Karpas-422 (cell line): ENCODE results near the gene RAET1E. TPM values are rescaled to one million over a fixed set of nuclear protein-coding genes. Genes with fewer than 3 reads are reported as not detected.
"Not testable (repeated sequence)": the region's sequence is repeated elsewhere in the genome, so short reads cannot be mapped to it uniquely, and the experiment has no call there.

Source experiments
- DNase-seq: peaks from one replicate; pipeline ENCODE4 v3.0.0-alpha.2; 2015
- H2AFZ ChIP-seq: fragments of 200-600 bp; sonication (generic); 2 replicates; pipeline ENCODE4 v1.6.1; 2014; ENCODE audit warnings: antibody characterized with exemption, low read length, mixed read lengths
- H3K27ac ChIP-seq: fragments of 200-600 bp; sonication (generic); 2 replicates; pipeline ENCODE4 v1.5.1; 2014; ENCODE audit warnings: mild to moderate bottlenecking, low read length, moderate library complexity
- H3K27me3 ChIP-seq: fragments of 200-600 bp; sonication (generic); 2 replicates; pipeline ENCODE4 v1.6.1; 2014; ENCODE audit warnings: low read length, mixed read lengths
- H3K36me3 ChIP-seq: fragments of 200-600 bp; sonication (generic); 2 replicates; pipeline ENCODE4 v1.6.1; 2014; ENCODE audit warnings: low read length, mixed read lengths; ENCODE audit not compliant: insufficient read depth
- H3K4me1 ChIP-seq: fragments of 200-600 bp; sonication (generic); 2 replicates; pipeline ENCODE4 v1.6.1; 2014; ENCODE audit warnings: mild to moderate bottlenecking, low read length, mixed read lengths
- H3K4me2 ChIP-seq: fragments of 200-600 bp; sonication (generic); 2 replicates; pipeline ENCODE4 v1.6.1; 2014; ENCODE audit warnings: low read length, low read depth, mild to moderate bottlenecking; ENCODE audit not compliant: poor library complexity, severe bottlenecking
- H3K4me3 ChIP-seq: fragments of 200-600 bp; sonication (generic); 2 replicates; pipeline ENCODE4 v1.5.1; 2014; ENCODE audit warnings: mild to moderate bottlenecking, antibody characterized with exemption, low read length, mixed read lengths
- H3K79me2 ChIP-seq: fragments of 200-600 bp; sonication (generic); 2 replicates; pipeline ENCODE4 v1.6.1; 2014; ENCODE audit warnings: mild to moderate bottlenecking, low read length, mixed read lengths
- H3K9ac ChIP-seq: fragments of 200-600 bp; sonication (generic); 2 replicates; pipeline ENCODE4 v1.6.0; 2014; ENCODE audit warnings: low read length
- H3K9me2 ChIP-seq: fragments of 200-600 bp; sonication (generic), shearing (Covaris generic); replicated peaks from 2 replicates; pipeline ENCODE4 v1.6.0; 2014; ENCODE audit warnings: mild to moderate bottlenecking, low read length, moderate library complexity; ENCODE audit not compliant: insufficient read depth
- H3K9me3 ChIP-seq: fragments of 300-700, 200-600 bp; sonication (generic); 2 replicates; pipeline ENCODE4 v1.6.1; 2014; ENCODE audit warnings: low read length, mixed read lengths
- H4K20me1 ChIP-seq: fragments of 200-600 bp; sonication (generic); 2 replicates; pipeline ENCODE4 v1.6.1; 2014; ENCODE audit warnings: mild to moderate bottlenecking, antibody characterized with exemption, low read length, low read depth; ENCODE audit not compliant: insufficient read depth
- total RNA-seq: library from RNA; depleted of rRNA; stranded (reverse); fragments of >200 nt; shearing (Covaris generic); gene quantifications from 2 replicates; pipeline ENCODE4 v1.2.3, GENCODE V29; 2014; ENCODE audit warnings: low replicate concordance; rRNA removed

The RAET1E gene
- not detected in 2 replicates for total RNA-seq

- Histone ChIP-seq H3K36me3 (no peaks in the 10 kb centered on the region), H3K4me3 (no peak within 1 kb of the TSS), H3K27me3 (no peaks in the 10 kb centered on the region), H3K27ac (no peak within 1 kb of the TSS), H3K9me3 (no peaks in the 10 kb centered on the region), H3K4me2 (no peak within 1 kb of the TSS), H3K9ac (no peak within 1 kb of the TSS), H3K9me2 (no peaks in the 10 kb centered on the region), H3K4me1 (peaks cover 5% of the 10 kb centered on the region), H4K20me1 (no peaks in the 10 kb centered on the region), H2AFZ (no peak within 1 kb of the TSS), H3K79me2 (no peaks in the 10 kb centered on the region)
- peak; percentile 56 for DNase-seq
Observed at GRCh38 chr6:149897855-149898744, at the start of gene RAET1E. RAET1E (minus strand) TSS chr6:149898113; CDS start chr6:149890901, 7,212 bp downstream.

- not testable (repeated sequence) for H4K20me1 ChIP-seq, H3K9me3 ChIP-seq, H3K27ac ChIP-seq, DNase-seq, H3K36me3 ChIP-seq, H2AFZ ChIP-seq, H3K9ac ChIP-seq, H3K4me2 ChIP-seq, H3K9me2 ChIP-seq, H3K79me2 ChIP-seq, H3K27me3 ChIP-seq, H3K4me3 ChIP-seq, H3K4me1 ChIP-seq
Observed at GRCh38 chr6:149947533-149947932, 49.6 kb upstream of the RAET1E start.

- DNase-seq, H3K4me2 ChIP-seq, H4K20me1 ChIP-seq, H3K9me3 ChIP-seq, H3K36me3 ChIP-seq, H3K4me3 ChIP-seq, H3K9ac ChIP-seq, H3K79me2 ChIP-seq, H3K9me2 ChIP-seq, H3K4me1 ChIP-seq, H3K27me3 ChIP-seq, H2AFZ ChIP-seq, H3K27ac ChIP-seq: not testable (repeated sequence)
Observed at GRCh38 chr6:149946631-149947030, 48.7 kb upstream of the RAET1E start.

GRCh38 chr6:149945276-149945675 lies 47.4 kb upstream of the RAET1E start:
- not testable (repeated sequence) for H4K20me1 ChIP-seq, H3K4me3 ChIP-seq, H3K79me2 ChIP-seq, H3K9me3 ChIP-seq, H3K9me2 ChIP-seq, H3K4me1 ChIP-seq, H3K36me3 ChIP-seq, H3K27me3 ChIP-seq, H3K4me2 ChIP-seq, H3K27ac ChIP-seq, H2AFZ ChIP-seq, H3K9ac ChIP-seq
- DNase-seq, result peak; percentile 21

- H3K36me3 ChIP-seq, H3K4me2 ChIP-seq, H3K9me3 ChIP-seq, H4K20me1 ChIP-seq, H3K9ac ChIP-seq, H2AFZ ChIP-seq, H3K79me2 ChIP-seq, H3K27me3 ChIP-seq, H3K9me2 ChIP-seq, H3K4me3 ChIP-seq, H3K27ac ChIP-seq: not testable (repeated sequence)
- peak; percentile 19 for DNase-seq
- peaks cover 11% of the 10 kb centered on the region for H3K4me1 ChIP-seq
Observed at GRCh38 chr6:149943321-149943720, 45.4 kb upstream of the RAET1E start.

- Histone ChIP-seq H4K20me1 (no peaks in the 10 kb centered on the region), H3K4me2 (peak overlapping the region; percentile 75), H3K27me3 (peaks cover 4% of the 10 kb centered on the region; the same call in 1 of the 2 replicates), H3K79me2 (no peaks in the 10 kb centered on the region), H3K4me1 (peaks cover 16% of the 10 kb centered on the region), H3K36me3 (no peaks in the 10 kb centered on the region), H3K9me2 (no peaks in the 10 kb centered on the region), H3K4me3 (peak overlapping the region; percentile 70), H3K9me3 (no peaks in the 10 kb centered on the region), H3K27ac (no peak overlapping the region), H2AFZ (no peak overlapping the region), H3K9ac (peak overlapping the region; percentile 66)
- peak; percentile 25 for DNase-seq
Observed at GRCh38 chr6:149942461-149942829, 44.5 kb upstream of the RAET1E start.

- Histone ChIP-seq H3K36me3 (no peaks in the 10 kb centered on the region), H3K79me2 (no peaks in the 10 kb centered on the region), H4K20me1 (no peaks in the 10 kb centered on the region), H3K27ac (no peak within 1 kb of the TSS), H3K9me3 (no peaks in the 10 kb centered on the region), H3K4me1 (peaks cover 16% of the 10 kb centered on the region), H3K4me2 (peak within 1 kb of the TSS; percentile 75), H3K4me3 (peak within 1 kb of the TSS; percentile 70), H2AFZ (peak within 1 kb of the TSS; percentile 54; the same call in 1 of the 2 replicates), H3K27me3 (peaks cover 4% of the 10 kb centered on the region; the same call in 1 of the 2 replicates), H3K9ac (peak within 1 kb of the TSS; percentile 66), H3K9me2 (no peaks in the 10 kb centered on the region)
- peak; percentile 88 for DNase-seq
Observed at GRCh38 chr6:149941583-149942460, 43.9 kb upstream of the RAET1E start, which contains the start of gene ULBP2. ULBP2 (plus strand) TSS chr6:149942014; CDS start chr6:149942073, 59 bp downstream.

GRCh38 chr6:149940672-149940982 lies 42.7 kb upstream of the RAET1E start:
- no peak overlapping the region for H3K4me2 ChIP-seq
- H3K4me3 ChIP-seq, result no peak overlapping the region
- peaks cover 16% of the 10 kb centered on the region for H3K4me1 ChIP-seq
- no peaks in the 10 kb centered on the region for H3K9me3 ChIP-seq
- no peaks in the 10 kb centered on the region for H3K36me3 ChIP-seq
- no peak overlapping the region for H3K27ac ChIP-seq
- no peaks in the 10 kb centered on the region for H4K20me1 ChIP-seq
- H2AFZ ChIP-seq, result no peak overlapping the region
- no peaks in the 10 kb centered on the region for H3K9me2 ChIP-seq
- peaks cover 4% of the 10 kb centered on the region; the same call in 1 of the 2 replicates for H3K27me3 ChIP-seq
- H3K9ac ChIP-seq, result no peak overlapping the region
- no peaks in the 10 kb centered on the region for H3K79me2 ChIP-seq
- DNase-seq, result peak; percentile 21
